Retina (tissue), 1 donor: ENCODE results near the gene CMSS1.

Experiments used
- DNase-seq: peaks from one replicate; pipeline ENCODE4 v3.0.0-alpha.2; 2016

CMSS1 gene

DNA sequence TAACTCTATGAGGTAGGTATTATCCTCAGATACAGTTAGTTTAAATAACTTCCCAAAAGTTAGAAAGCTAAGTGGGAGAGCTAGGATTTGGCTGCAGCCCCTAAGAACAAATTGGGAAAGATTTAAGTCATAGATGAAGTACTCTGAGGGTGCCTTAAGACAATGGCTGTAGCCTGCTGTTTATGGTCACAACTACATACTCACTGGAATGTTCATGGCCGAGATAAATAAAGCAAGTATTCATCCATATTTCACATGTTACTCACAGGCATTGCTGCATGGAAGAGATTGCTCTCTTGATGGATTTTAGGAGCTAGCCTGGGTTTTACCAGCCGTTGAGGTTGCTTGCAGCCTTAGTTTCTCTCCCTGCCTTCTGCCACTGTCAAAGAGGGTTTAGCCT is 145.0 kb downstream of the CMSS1 start:
- DNase-seq = no peak

GRCh38 chr3:99965077-99965476 is 147.4 kb downstream of the CMSS1 start:
- DNase-seq = no peak

GRCh38 chr3:99965681-99966408 is 148.2 kb downstream of the CMSS1 start:
- no peak for DNase-seq

- no peak for DNase-seq
Observed at GRCh38 chr3:99966662-99967416, 149.2 kb downstream of the CMSS1 start.

DNA sequence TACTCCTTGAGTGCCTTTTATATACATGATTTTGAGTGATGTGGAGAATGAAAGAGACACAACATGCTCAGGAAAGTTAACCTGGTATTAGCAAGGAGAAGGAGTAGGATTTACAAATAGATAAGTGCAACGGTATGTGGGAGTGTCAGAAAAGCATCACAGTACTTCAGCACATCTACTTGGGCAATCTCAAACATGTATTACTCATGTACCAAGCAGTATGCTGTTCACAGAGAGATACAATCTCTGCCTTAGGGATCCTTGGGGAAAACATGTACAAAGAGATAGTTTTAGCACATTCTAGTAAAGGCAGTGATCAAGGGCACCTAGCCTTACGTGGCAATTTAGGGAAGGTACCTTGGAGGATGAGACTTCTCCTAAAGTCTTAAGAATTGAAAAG is 150.1 kb downstream of the CMSS1 start:
- DNase-seq = no peak

DNA sequence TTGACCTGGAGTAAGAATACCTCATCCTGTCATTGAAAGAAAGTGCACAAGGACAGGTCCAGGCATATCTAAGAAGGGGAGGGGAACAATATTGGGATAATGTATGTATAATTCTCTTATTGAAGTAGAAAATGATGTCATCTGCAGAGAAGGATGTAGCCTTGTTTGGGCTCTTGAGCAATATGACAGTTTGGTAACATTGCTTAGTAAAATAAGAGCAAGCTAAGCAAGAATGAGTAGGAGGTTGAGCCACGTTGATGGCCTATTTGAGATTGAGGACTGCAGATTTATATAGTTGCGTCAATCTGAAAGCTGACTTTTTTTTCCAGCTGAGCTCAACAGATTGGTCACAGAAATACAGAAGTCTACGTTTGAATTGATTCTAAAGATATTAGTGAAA is 151.5 kb downstream of the CMSS1 start:
- no peak for DNase-seq

DNA sequence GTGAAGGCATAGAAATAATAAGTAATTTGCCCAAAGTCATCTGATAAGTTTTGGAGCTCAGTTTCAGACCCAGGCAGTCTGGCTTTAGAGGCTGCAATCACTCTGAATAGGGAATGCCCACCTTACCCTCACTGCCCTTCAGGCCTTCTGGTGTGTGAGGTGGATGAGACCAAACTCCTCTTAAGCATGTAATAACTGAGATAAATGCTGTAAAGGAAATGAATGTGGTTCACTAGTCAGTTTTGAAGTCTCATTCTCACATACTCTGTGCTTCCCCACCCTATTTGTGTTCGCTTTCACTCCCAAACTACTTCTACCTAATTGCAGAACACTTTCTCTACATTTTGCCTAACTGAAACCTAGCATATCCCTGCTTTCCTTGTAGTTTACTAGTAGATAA is 152.5 kb downstream of the CMSS1 start:
- no peak for DNase-seq

- DNase-seq = no peak
Observed at GRCh38 chr3:99971761-99972160, 154.1 kb downstream of the CMSS1 start.

DNA sequence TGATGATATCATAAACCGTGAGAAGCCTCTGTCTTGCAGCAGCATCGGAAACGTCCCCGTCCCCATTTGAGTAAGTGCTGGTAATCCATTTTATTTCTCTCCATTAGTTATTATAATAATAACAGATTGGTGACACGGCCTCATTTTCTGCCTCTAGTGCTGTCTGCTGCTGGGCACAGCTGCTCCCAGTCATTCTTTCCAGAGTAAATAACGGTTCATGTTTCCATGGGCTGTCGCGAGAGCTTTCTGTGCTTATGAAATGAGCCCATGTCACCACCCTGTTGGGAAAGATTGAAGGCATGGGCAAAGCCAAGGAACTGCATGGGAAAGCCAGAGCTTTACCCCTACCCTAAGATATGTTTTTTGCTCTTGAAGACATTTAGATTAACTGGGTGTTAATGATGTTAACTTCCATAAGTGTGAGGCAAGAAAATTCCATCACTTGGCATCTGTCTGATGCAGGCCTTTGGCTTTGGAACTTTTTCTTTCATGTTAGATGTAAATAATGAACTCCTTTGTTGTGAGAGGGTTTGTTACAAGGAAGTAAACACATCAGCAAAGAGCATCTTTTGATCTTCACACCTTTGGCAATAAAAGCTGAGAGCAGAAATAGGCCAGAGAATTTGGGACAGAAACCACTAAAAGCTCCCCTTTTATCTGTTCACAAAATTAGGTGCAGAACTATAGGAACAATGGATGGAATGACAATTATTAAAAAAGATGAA is 154.9 kb downstream of the CMSS1 start:
- DNase-seq = no peak

- no peak for DNase-seq
Observed at GRCh38 chr3:99974989-99975388, 157.3 kb downstream of the CMSS1 start.

- DNase-seq = no peak
Observed at GRCh38 chr3:99976584-99976983, 158.9 kb downstream of the CMSS1 start.

GRCh38 chr3:99978221-99978620 is 160.6 kb downstream of the CMSS1 start:
- no peak for DNase-seq

DNA sequence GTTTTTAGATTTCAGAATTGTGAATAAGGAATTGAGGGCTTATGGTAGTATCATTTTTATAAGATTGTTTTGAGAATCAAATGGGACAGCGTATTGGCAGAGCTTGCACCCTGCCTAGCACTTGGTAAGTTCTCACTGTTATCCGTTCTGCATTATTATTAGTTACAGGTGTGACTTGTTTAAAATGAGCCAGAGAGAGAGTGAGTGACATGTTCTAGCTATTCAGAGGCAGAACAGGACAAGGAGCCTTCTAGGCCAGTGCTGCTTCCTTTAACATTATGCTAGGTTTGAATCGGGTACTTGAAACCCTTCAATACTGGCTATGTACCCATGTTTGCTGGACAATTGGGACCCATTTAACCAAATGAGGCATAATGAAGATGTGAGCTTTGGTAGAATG is 162.9 kb downstream of the CMSS1 start:
- no peak for DNase-seq

GRCh38 chr3:99981138-99981537 is 163.5 kb downstream of the CMSS1 start:
- no peak for DNase-seq

DNA sequence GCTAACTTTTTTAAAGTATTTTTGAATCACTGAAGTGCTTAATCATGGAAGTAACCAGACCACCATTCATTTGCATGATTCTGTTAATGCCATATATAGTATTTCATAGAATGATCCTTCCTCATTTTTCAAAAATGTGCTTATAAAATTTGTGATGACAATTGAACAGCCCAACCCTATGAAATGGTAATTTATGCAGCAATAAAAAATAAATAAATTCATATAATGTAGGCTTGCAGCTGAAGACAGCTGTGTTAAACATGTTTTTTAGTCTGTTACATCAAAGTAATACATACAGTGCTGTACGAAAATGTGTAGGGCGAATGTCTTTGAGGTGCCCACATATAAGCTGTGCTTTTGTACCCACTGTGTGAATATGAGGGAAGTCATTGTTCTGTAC is 165.0 kb downstream of the CMSS1 start:
- no peak for DNase-seq

DNA sequence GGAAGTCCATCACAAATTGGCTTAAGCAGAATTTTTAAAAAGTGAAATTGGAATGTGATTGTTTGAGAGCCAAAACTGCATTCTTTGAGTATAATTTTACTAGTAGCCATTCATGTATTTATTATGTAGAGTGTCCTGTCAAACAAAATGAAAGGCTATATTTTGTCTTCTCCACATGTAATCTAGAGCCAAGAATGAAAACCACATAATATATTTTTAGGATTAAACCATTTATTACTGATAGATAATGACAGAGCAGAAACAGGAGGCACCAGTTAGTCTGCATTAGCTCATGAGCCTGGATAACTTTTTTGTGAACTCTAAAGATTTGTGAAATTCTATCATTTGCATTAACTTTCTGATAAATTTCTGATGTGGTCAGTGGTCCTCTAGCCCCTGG is 166.5 kb downstream of the CMSS1 start:
- DNase-seq = no peak

DNA sequence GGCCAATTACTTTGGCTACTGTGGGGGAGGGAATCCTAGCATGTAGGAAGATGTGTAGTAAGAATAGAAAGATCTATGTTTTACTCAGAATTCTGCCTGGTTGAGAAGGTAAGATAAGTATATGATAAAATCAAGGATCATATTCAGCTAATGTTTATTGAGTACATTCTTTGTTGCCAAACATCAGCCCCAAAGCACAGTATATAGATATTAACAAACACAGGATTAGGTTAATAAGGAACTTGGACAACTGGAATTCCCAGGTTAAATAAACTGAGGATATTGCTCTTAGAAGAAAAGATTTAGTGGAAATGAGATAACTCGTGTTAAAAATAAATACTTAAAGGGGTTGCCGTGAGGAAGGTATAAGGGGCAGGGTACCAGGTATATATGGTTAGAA is 167.0 kb downstream of the CMSS1 start:
- no peak for DNase-seq

DNA sequence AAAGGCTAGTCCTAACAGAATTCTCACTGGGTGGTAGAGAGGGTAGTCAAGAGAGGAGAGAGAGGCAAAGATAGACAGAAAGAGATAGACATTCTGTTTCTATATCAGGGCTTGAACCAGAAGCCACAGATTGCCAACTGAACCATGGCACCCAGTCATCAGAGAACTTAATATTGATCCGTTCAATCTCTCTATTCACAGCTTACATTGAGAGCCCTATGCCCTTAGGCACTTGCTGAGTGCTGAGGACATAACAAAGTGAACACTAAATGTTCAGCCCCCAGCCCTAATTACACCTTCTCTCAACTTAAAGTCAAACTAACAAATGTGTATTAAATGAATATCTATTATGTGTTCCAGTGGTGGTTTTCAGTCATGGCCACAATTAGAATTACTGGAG is 172.5 kb downstream of the CMSS1 start:
- DNase-seq = no peak

- DNase-seq = no peak
Observed at GRCh38 chr3:99997293-99997692, 179.6 kb downstream of the CMSS1 start.

GRCh38 chr3:99999536-99999935 is 181.9 kb downstream of the CMSS1 start:
- DNase-seq = no peak

- DNase-seq = no peak
Observed at GRCh38 chr3:100001083-100001482, 183.4 kb downstream of the CMSS1 start.

- DNase-seq = no peak
Observed at GRCh38 chr3:100001526-100002270, 184.0 kb downstream of the CMSS1 start.
